NCI-H2029 (cell line): ENCODE data around the gene PARP9.
"Not testable (repeated sequence)": the region's sequence is repeated elsewhere in the genome, so short reads cannot be mapped to it uniquely, and the experiment has no call there.

Experiments used
- DNase-seq: peaks from one replicate; lab custom pipeline; 2025; lab: John Stamatoyannopoulos, UW

The PARP9 gene

DNA sequence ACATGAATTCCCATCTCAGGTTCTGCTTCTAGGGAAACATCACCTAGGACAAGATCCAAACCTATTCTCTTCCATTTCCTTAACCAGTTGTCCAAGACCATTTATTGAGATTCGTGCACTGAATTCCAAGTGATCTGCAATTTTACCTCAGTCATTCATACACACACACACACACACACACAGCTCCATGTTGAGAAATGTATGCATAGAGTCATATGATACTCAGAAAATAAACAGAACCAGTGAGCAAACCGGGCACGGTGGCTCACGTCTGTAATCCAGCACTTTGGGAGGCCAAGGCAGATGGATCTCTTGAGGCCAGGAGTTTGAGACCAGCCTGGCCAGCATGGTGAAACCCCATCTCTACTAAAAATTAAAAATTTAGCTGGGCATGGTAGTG lies 43.2 kb downstream of the PARP9 start:
- DNase-seq, result no peak

DNA sequence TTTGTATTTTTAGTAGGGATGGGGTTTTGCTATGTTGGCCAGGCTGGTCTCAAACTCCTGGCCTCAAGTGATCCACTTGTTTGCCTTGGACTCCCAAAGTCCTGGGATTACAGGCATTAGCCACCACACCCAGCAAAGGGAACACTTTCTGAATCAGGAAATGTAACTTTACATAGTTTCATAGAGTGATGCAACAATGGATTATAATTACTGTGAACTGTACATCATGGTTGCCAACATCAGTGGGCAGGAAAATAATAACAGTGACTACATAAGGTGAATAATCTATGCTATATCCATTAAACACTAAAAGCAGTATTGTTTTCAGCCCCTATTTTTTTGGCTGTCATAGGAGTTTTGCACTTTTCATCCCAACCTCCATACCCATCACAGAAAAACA lies 44.4 kb downstream of the PARP9 start:
- no peak for DNase-seq

DNA sequence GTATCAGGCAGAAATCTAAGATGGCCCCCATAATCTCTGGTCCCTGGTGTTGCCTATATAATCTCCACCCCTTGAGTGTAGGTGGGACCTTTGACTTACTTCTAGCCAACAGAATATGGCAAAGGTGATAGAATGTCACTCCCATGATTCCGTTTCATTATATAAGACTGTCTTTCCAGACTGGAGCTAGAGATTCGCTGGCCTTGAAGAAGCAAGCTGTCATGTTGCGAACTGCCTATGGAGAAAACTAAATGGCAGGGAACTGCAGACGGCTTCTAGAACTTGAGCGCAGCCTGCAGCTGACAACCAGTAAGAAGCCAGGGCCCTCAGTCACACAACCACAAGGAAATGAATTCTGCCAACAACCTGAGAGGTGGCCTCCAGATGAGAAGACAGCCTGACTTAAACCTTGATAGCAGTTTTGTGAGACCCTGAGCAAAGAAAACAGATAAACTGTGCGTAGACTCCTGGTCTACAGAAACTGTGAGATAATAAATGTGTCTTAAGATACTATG lies 47.2 kb downstream of the PARP9 start:
- DNase-seq, result no peak

DNA sequence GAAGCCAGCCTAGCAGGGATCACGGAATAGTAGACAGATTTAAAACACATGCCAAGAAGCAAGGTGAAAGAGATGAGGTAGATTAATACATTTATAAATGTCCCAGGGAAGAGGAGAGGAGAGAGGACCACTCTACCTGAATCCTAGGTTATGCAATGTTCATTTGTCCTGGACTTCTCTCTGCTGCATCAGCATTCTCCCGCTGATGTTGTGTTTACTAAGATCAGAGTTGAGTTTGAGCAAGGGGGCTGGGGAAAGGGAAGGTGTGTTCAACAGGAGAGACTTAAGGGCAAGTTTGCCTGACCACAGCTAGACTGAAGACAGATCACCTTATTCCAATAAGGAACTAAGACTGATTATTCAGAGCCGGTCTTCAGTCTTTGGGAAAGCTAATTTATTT lies 48.2 kb downstream of the PARP9 start:
- no peak for DNase-seq

DNA sequence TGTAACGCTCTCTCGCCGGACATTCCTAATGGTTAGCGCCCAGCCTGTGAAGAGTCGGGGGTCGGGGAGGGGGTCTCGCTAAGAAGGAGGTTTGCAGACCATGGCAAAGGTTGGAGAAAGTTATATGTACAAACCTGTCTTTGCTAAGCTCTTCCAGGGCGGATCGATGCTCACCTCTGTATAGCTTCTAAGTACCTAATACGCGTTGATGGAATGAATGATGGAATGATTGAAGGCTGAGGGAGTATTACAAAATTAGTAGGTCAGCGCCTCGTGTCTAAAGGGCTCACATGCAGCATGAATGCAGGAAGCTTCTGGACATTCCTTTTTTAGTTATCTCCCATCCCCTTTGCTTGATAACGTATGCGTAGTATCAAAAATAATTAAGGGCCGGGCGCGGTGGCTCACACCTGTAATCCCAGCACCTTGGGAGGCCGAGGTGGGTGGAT lies 49.1 kb downstream of the PARP9 start:
- DNase-seq, result no peak

DNA sequence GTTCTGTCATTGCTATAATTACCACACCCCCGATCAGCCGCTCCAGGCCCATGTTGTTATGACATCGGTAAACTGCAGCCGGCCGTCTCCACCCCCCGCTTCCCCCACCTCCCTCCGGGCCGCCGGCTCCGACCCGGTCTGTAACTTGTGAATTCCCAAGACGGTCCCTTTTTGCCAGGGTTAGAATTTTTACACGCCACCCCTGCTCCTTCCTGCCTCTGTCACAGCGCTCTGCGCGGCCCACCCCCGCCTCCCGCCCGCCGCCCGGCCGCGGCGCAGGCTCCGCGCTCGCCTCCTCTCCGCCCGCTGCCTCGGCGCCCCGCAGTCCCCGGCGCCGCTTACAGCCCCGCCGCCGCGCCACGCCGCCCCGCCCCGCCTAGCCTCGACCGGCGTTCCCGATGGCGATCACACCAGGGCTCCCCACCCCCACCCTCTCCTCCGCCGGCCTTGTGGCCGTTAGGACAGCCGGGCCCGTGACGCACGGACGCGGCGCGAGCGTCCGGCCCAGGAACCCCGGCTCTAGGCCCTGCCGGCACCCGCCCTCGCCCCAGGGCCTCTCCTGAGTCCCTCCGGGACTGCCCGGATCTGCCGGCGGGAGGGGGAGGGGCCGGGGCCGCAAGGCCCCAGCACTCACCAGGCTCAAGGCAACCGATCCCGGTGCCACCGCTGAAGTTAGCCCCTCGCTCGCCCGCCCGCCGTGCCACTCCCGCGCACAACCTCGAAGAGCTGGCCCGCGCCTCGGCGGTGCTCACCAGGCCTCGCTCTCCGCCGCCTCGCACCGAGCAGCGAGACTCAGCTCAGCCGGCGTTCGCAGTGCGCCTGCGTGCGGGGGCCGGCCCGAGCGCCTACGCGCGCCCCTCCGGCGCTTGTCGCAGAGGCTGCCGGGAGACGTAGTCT lies 49.7 kb downstream of the PARP9 start, which contains the start of gene KPNA1:
TSS of gene KPNA1 (minus strand) at position 817 of the 897 bp plus-strand sequence. CDS start 18,374 bp downstream, outside the sequence.
- DNase-seq, result peak; percentile 86

DNA sequence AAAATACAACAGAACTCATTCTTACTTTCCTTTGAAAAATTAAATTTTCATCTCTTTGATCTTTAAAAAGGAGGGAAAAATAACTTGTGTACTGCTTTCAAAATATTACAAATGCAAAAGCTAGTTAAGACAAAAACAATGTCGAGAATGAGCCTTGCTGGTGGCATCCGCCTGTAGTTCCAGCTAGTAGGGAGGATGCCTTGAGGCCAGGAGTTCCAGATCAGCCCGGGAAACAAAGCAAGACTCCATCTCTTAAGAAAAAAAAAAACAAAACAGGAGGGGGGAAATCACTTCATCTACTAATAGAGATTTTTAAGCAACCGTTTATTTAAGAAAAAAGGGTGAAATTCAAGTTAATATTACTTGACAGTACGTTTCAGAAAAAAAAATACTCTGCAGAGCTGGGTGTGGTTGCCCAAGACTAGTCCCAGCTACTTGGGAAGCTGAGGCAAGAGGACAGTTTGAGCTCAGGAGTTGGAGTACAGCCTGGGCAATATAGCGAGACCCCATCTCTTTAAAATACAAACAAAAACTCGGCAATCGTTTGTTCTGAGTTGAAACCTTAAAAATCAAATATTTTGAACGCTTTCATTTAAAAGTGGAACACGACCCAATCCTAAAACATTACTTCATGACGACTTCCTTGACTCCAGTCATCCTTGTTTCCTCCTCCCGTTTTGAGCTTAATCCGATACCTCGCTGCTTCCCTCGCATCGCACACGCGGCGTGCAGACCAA lies 50.5 kb downstream of the PARP9 start:
- DNase-seq, result no peak

DNA sequence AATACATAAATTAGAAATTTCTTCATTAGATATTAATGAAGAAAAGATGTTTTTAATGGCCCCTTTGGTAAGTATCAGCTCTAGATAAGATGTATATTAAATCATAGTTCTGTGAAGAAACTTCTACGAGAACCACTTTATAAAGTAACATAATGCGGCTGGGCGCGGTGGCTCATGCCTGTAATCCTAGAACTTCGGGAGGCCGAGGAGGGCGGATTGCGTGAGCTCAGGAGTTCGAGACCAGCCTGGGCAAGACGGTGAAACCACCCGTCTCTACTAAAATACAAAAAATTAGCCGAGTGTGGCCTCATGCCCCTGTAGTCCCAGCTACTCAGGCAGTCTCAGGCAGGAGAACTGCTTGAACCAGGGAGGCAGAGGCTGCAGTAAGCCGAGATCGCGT lies 51.8 kb downstream of the PARP9 start:
- no peak for DNase-seq

DNA sequence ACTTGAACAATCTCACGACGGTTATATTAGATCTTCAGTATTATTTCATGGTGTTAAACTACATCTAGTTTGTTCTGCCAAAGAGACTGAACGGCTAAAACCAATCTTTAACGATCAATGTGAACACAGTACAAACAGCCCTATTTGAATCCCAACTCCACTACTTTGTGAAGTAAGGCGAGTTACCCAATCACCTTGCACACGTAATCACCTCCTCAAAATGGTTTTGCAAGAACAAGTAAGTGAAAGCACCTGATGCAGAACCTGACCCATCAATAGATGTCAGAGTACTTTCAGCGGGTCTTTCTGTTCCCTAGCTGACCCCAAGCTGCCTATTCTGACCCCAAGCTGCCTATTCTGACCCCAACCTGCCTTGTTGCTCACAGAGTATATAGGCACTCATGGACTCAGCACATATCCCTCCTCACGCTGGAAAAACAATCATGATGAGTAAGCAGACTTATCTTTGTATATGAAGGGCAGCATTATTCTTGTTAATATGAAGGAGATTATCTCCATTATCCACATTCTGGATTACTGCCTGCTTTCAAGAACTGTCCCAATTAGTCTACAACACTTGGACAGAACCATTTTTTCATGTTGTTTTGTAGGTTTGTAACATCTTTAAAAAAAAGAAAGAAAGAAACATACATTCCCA lies 53.1 kb downstream of the PARP9 start:
- DNase-seq, result no peak

DNA sequence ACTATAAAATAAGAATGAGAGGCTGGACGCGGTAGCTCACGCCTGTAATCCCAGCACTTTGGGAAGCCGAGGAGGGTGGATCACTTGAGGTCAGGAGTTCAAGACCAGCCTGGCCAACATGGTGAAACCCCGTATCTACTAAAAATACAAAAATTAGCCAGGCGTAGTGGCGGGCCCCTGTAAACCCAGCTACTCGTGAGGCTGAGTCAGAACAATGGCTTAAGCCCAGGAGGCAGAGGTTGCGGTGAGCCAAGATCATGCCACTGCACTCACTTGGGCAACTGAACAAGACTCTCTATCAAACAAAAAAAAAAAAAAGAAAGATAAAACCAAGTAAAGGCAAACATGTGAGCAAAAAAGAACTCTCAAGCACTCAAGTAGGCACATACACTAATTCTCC lies 55.2 kb downstream of the PARP9 start:
- not testable (repeated sequence) for DNase-seq

DNA sequence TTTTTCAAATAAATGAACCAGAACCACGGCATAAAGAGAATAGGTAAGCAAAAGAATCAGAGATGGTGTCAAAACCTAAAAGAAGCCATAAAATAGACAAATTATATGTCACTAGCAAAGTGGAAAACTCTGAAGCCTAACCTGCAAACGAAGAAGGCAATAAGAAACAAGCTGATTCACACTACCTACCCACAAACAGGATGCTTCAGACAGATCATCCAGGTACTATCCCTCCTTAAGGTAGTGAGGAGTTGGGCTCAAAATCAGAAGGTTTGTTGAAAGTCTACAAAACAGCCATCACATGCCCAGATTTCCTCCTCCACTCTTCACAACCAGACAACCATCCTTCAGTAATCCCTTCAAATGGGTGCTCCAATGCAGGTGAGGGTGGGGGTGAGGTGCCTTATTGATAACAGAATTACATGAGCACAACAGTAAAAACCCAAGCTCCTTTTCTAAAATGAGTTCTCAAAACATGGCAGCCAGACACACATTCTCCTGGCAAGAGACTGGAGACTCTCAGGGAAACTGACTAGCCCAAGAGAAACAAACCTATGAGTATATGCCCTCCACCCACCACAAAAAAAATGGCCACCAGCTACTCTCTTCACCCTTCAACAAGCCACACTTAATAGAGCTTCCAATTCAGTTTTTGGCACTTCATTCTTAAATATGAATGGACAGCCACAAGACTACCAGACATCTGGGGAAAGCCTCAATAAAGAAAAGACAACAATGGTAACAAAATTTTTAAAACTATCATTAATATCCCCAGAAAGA lies 55.8 kb downstream of the PARP9 start:
- DNase-seq, result no peak

DNA sequence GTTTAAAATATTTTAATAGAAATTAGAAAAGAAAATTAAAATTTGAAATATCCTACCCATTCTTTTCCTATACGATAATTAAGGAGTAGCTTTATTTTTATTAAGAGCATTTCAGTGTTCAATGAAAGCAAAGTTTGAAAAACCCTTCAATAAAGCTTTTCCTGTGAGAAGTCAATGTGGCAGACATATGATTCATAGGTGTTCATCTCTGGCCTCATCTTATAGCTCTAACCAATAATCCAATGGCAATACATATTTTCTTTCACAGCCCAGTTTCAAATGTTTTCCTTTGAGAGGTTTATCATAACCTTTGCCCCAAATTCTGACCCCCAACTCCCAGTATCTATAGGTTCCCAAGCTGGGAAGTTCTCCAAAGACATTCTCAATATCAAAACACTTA lies 57.6 kb downstream of the PARP9 start:
- DNase-seq, result no peak

DNA sequence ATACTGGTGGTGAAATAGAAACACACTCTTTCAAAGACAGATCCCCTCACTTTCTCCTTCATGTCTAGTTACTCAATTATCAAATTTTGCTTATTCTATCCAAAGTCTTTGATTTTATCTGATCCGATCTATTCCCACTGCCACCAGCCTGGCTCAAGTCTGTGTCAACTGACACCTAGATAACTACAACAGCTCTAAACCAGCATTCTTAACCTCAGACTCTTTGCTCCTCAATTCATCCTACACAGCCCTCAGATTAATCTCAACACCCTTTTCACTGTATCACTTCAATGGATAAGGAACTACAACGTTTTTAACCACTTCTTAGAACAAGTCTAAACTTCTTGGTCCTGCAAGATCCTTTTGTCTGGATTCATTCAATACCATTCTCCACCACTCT lies 58.4 kb downstream of the PARP9 start:
- no peak for DNase-seq

DNA sequence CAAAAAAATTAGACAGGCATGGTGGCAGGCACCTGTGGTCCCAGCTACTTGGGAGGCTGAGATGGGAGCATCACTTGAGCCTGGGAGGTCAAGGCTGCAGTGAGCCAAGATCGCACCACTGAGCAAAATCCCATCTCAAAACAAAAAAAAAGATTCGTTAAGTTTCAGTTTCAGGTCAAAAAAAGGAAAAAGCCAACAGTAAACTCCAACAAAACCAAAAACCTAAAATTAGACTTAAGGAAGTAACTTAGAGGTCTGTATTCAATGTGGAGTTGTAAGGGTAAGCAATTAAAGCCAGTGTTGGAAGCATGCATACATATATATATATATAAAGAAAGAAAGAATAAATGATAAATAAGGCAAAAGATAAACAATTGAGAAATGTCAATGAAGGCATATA lies 61.2 kb downstream of the PARP9 start:
- no peak for DNase-seq

DNA sequence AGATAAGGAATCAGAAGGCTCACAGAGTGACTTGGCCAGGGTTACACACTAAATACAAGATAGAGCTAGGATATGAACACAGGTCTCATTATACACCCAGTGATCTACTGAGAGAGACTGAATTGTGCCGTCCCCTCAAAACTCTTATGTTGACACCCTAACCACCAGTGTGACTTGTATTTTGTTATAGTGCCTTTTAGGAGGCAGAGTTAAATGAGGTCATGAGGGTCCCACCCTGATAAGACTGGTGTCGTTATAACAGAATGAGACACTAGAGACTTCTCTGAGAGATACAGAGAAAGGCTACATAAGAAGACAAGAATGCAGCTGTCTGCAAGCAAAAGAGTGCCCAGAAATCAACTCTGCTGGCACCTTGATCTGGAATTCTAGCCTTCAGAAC lies 62.0 kb downstream of the PARP9 start:
- no peak for DNase-seq

DNA sequence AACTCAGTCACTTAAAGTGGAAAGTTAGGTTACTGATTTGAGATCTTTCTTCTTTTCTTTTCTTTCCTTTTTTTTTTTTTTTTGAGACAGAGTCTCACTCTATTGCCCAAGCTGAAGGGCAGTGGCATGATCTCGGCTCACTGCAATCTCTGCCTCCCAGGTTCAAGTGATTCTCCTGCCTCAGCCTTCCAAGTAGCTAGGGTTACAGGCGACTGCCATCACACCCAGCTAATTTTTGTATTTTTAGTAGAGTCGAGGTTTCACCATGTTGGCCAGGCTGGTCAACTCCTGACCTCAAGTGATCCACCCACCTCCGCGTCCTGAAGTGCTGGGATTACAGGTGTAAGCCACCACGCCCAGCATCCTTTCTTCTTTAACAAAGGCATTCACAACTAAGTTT lies 63.1 kb downstream of the PARP9 start:
- DNase-seq, result not testable (repeated sequence)

DNA sequence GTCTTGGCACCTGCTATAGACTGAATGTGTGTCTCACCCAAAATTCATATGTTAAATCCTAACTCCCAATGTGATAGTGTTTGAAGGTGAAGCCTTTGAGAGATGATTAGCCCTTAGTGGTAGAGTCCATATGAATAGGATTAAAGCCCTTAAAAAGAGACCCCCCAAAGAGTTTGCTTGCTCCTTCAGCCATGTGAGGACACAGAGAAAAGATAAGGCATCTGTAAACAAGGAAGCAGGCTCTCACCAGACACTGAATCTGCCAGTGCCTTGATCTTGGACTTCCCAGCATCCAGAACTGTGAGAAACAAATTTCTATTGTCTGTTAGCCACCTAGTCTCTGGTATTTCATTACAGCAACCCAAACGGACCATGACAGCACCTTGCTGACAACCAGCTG lies 65.9 kb downstream of the PARP9 start:
- no peak for DNase-seq

DNA sequence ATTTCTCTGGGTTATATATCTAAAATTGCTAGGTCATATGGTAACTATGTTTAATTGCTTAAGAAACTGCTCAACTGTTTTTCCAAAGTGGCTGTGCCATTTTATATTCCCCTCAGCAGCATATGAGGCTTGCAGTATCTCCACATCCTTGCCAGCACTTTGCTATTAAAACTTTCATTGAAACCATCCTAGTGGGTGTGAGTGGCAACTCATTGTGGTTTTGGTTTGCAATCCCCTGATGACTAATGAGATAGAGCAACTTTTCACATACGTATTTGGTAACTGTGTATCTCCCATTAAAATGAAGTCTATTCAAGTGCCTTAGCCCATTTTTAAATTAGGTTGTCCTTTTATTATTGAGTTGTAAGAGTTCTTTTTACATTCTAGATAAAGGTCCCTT lies 66.7 kb downstream of the PARP9 start:
- no peak for DNase-seq

DNA sequence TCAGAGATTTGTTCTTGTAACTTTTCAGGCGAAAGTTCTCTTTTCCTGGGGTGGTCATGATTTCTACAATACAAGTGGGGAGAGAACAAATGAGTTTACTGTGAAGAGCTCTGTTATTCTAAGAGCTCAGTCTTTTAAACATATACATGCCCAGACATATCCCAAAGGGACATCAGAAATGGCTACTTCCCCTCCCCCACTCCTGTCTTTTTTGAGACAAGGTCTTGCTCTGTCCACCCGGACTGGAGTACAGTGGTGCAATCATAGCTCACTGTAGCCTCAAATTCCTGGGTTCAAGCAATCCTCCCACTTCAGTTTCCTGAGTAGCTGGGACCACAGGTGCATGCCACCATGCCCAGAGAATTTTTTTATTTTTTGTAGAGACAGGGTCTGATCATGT lies 67.6 kb downstream of the PARP9 start:
- DNase-seq, result no peak

DNA sequence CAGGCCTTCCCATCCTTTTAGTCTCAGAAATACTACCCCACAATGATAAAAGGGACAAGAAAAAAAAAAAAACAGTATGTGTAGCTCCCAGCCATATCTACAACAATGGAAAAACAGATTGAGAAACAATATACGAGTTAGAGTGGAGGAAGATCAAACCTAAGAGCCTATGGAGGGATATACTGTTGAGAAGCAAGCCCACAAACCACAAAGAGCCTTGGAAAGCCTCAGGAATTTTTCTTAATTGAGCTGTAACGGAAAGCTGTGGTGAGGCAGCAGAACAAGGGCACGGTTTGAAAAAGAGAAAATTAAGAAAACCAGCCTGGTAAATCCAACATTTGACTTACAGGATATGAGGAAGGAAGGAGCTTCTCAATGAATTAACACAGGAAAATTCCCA lies 70.8 kb downstream of the PARP9 start:
- no peak for DNase-seq

DNA sequence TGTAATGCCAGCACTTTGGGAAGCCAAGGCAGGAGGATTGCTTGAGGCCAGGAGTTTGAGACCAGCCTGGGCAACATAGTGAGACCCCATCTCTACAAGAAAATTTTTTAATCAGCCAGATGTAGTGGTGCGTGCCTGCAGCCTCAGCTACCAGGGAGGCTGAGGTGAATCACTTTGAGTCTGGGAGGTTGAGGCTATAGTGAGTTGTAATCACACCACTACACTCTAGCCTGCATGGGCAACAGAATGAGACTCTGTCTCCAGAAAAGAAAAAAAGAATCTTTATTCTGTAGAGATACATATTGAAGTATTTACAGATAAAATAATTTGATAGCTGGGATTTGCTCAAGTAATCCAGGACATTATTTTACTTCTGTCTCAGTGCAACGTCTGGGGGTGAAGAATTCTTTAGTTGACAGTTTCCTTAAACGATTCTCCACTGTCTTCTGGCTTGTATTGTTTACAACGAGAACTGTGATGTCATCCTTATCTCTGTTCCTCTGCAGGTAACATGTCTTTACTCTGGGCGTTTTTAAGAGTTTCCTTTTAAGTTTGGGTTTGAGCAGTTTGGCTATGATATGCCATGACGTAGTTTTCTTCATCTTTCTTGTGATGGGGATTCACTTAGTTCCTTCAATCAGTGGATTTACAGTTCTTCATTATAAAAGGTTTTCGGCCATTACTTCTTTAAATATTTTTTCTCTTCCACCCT lies 75.7 kb downstream of the PARP9 start:
- DNase-seq, result no peak
